Loucy (cell line): ENCODE measurements around the gene DCP1B.

Experiments
- H2AFZ ChIP-seq: fragments of 200-600 bp; sonication (generic); 2 replicates; pipeline ENCODE4 v1.6.0; 2016; ENCODE audit warnings: antibody characterized with exemption, mild to moderate bottlenecking, low read length, moderate library complexity
- H3F3A ChIP-seq: fragments of 200-600 bp; 2 replicates; pipeline ENCODE4 v1.6.0; 2016; ENCODE audit warnings: antibody characterized with exemption, low read depth, mild to moderate bottlenecking
- H3K27me3 ChIP-seq: fragments of 200-600 bp; sonication (generic); 2 replicates; pipeline ENCODE4 v1.6.1; 2014; ENCODE audit warnings: low read length, mild to moderate bottlenecking; ENCODE audit not compliant: insufficient read depth, poor library complexity, severe bottlenecking
- H3K36me3 ChIP-seq: fragments of 200-600 bp; sonication (generic); 2 replicates; pipeline ENCODE4 v1.6.1; 2016; ENCODE audit warnings: low read length; ENCODE audit not compliant: insufficient read depth
- H3K4me1 ChIP-seq: fragments of 200-600 bp; sonication (generic); 2 replicates; pipeline ENCODE4 v1.5.1; 2014; ENCODE audit warnings: low read length, mild to moderate bottlenecking; ENCODE audit not compliant: insufficient read depth, poor library complexity, severe bottlenecking
- H3K4me2 ChIP-seq: fragments of 200-600 bp; sonication (generic); 2 replicates; pipeline ENCODE4 v1.6.0; 2014; ENCODE audit warnings: antibody characterized with exemption, low read length, low read depth, mild to moderate bottlenecking; ENCODE audit not compliant: poor library complexity, severe bottlenecking
- H3K4me3 ChIP-seq: fragments of 200-600 bp; sonication (generic); 2 replicates; pipeline ENCODE4 v1.5.1; 2014; ENCODE audit warnings: low read length, mild to moderate bottlenecking, mixed read lengths; ENCODE audit not compliant: poor library complexity, severe bottlenecking
- H3K79me2 ChIP-seq: fragments of 200-600 bp; sonication (generic); 2 replicates; pipeline ENCODE4 v1.6.1; 2014; ENCODE audit warnings: low read length; ENCODE audit not compliant: insufficient read depth
- H3K9ac ChIP-seq: fragments of 200-600 bp; sonication (generic); 2 replicates; pipeline ENCODE4 v1.6.0; 2014; ENCODE audit warnings: mild to moderate bottlenecking, low read depth, low read length, moderate library complexity; ENCODE audit not compliant: poor library complexity, severe bottlenecking
- H3K9me2 ChIP-seq: fragments of 200-600 bp; sonication (generic); replicated peaks from 2 replicates; pipeline ENCODE4 v1.6.1; 2016; ENCODE audit warnings: low read depth, low read length, mixed read lengths
- H3K9me3 ChIP-seq: fragments of 200-600 bp; sonication (generic); 2 replicates; pipeline ENCODE4 v1.6.1; 2014; ENCODE audit warnings: mild to moderate bottlenecking, antibody characterized with exemption, low read length, low read depth; ENCODE audit not compliant: insufficient read depth
- H4K20me1 ChIP-seq: fragments of 200-600 bp; sonication (generic); 2 replicates; pipeline ENCODE4 v1.6.0; 2014; ENCODE audit warnings: antibody characterized with exemption, low read length, mild to moderate bottlenecking; ENCODE audit not compliant: insufficient read depth, poor library complexity, severe bottlenecking
- CTCF ChIP-seq: fragments of 200-600 bp; sonication (generic); conservative IDR thresholded peaks from 2 replicates; pipeline ENCODE4 v1.5.1; 2014; ENCODE audit warnings: mild to moderate bottlenecking, antibody characterized with exemption, low read length
- EZH2phosphoT487 ChIP-seq: fragments of 200-600 bp; IDR thresholded peaks from 2 replicates; pipeline ENCODE4 v1.6.1; 2018; ENCODE audit warnings: antibody characterized with exemption, mild to moderate bottlenecking, moderate library complexity, borderline replicate concordance

Gene DCP1B

GRCh38 chr12:1970331-1970900 is 33.8 kb downstream of the DCP1B start:
- no peaks in the 10 kb centered on the region for H3K79me2 ChIP-seq
- no peak overlapping the region for H3K9ac ChIP-seq
- H3F3A ChIP-seq, result no peaks in the 10 kb centered on the region
- H3K4me2 ChIP-seq, result no peak overlapping the region
- no peaks in the 10 kb centered on the region for H4K20me1 ChIP-seq
- peaks cover 6% of the 10 kb centered on the region; the same call in 1 of the 2 replicates for H3K36me3 ChIP-seq
- no peaks in the 10 kb centered on the region for H3K4me1 ChIP-seq
- H3K9me2 ChIP-seq, result no peaks in the 10 kb centered on the region
- TF ChIP-seq EZH2phosphoT487 (no peak), CTCF (no peak)
- no peak overlapping the region for H2AFZ ChIP-seq
- no peaks in the 10 kb centered on the region for H3K27me3 ChIP-seq
- no peak overlapping the region for H3K4me3 ChIP-seq
- H3K9me3 ChIP-seq, result no peaks in the 10 kb centered on the region

- no peaks in the 10 kb centered on the region for H3K4me1 ChIP-seq
- no peak overlapping the region for H3K4me2 ChIP-seq
- no peaks in the 10 kb centered on the region for H4K20me1 ChIP-seq
- peaks cover 21% of the 10 kb centered on the region; the same call in 1 of the 2 replicates for H3K36me3 ChIP-seq
- no peak overlapping the region for H3K9ac ChIP-seq
- TF ChIP-seq CTCF (no peak), EZH2phosphoT487 (no peak)
- H3K4me3 ChIP-seq, result no peak overlapping the region
- no peaks in the 10 kb centered on the region for H3K27me3 ChIP-seq
- no peaks in the 10 kb centered on the region for H3F3A ChIP-seq
- H2AFZ ChIP-seq, result no peak overlapping the region
- H3K79me2 ChIP-seq, result no peaks in the 10 kb centered on the region
- H3K9me3 ChIP-seq, result no peaks in the 10 kb centered on the region
- no peaks in the 10 kb centered on the region for H3K9me2 ChIP-seq
Observed at GRCh38 chr12:1966561-1967226, 37.6 kb downstream of the DCP1B start.

- Histone ChIP-seq H3K36me3 (peaks cover 23% of the 10 kb centered on the region; the same call in 1 of the 2 replicates), H3F3A (no peaks in the 10 kb centered on the region), H3K4me1 (no peaks in the 10 kb centered on the region), H4K20me1 (no peaks in the 10 kb centered on the region), H3K27me3 (no peaks in the 10 kb centered on the region), H3K9me3 (no peaks in the 10 kb centered on the region), H2AFZ (no peak overlapping the region), H3K4me2 (no peak overlapping the region), H3K9me2 (no peaks in the 10 kb centered on the region), H3K4me3 (no peak overlapping the region), H3K79me2 (no peaks in the 10 kb centered on the region), H3K9ac (no peak overlapping the region)
- TF ChIP-seq EZH2phosphoT487 (no peak), CTCF (no peak)
Observed at GRCh38 chr12:1965916-1966315, 38.3 kb downstream of the DCP1B start.
